HepG2 (cell line): Measurements from ENCODE around the gene C1orf50. TPM values are rescaled to one million over a fixed set of nuclear protein-coding genes. Genes with fewer than 3 reads are reported as not detected.

ENCODE experiments used
- ATAC-seq: fragments of 200-7000 bp; cut with Tn5 transposase; 3 replicates; pipeline ENCODE4 v1.9.1; 2020; ENCODE audit warnings: mild to moderate bottlenecking, moderate library complexity
- BruUV-seq: library from RNA; stranded (reverse); fragments of 400-500 nt; replicated peaks from 2 replicates; lab custom pipeline; 2021; lab: Mats Ljungman, UMichigan
- CTCF ChIA-PET: fragments of 300-600 bp; formaldehyde crosslinking; extraction: SDS; loops from one replicate; lab custom pipeline; 2021; ENCODE audit warnings: low total read pairs, inconsistent platforms, low intra/inter-chr PET ratio; lab: Yijun Ruan, JAX
- POLR2A ChIA-PET: fragments of 350-600 bp; sonication (Branson Sonifier 250); formaldehyde crosslinking; loops from one replicate; lab custom pipeline; 2020; ENCODE audit warnings: antibody characterized with exemption, inconsistent platforms; lab: Yijun Ruan, JAX
- DNase-seq: peaks from one replicate; pipeline ENCODE4 v3.0.0-alpha.2; 2015; ENCODE audit warnings: low spot score
- FAIRE-seq: peaks from 3 replicates; lab custom pipeline; 2011; peaks lifted over from hg19 to GRCh38; lab: Jason Lieb, UNC
- H2AFZ ChIP-seq: one replicate; pipeline ENCODE4 v1.6.1; 2011; ENCODE audit warnings: low read length, inconsistent platforms
- H3K27ac ChIP-seq: fragments of 300-600 bp; 3 replicates; pipeline ENCODE4 v1.8.0; 2011; ENCODE audit warnings: mixed run types, mild to moderate bottlenecking, mixed read lengths, low read length, inconsistent platforms; ENCODE audit not compliant: insufficient read depth; ENCODE audit errors: extremely low read length
- H3K27me3 ChIP-seq, 2 experiments: fragments of 200-600 bp in 1 of 2; 2 replicates in 1 of 2; 3 replicates in 1 of 2; pipeline versions ENCODE4 v1.6.0 to v1.8.0; 2011; ENCODE audit warnings: low read length in 2 of 2, mild to moderate bottlenecking in 2 of 2, moderate library complexity in 2 of 2, inconsistent platforms in 1 of 2; ENCODE audit not compliant: insufficient read depth in 2 of 2, control insufficient read depth in 1 of 2
- H3K36me3 ChIP-seq, 2 experiments: fragments of 200-600 bp in 1 of 2; replicated peaks in 1 of 2; 2 replicates in 1 of 2; 3 replicates in 1 of 2; pipeline versions ENCODE4 v1.5.1 to v1.8.0; 2011; ENCODE audit warnings: low read length in 2 of 2, inconsistent platforms in 1 of 2; ENCODE audit not compliant: insufficient read depth in 2 of 2, control insufficient read depth in 1 of 2
- H3K4me1 ChIP-seq: 2 replicates; pipeline ENCODE4 v1.5.1; 2012; ENCODE audit warnings: low read length, inconsistent platforms; ENCODE audit not compliant: insufficient read depth
- H3K4me2 ChIP-seq: 2 replicates; pipeline ENCODE4 v1.6.0; 2011; ENCODE audit warnings: low read depth, low read length, inconsistent platforms
- H3K4me3 ChIP-seq, 3 experiments: fragments of 200-600 bp in 1 of 3; sonication (generic), shearing (Covaris generic) in 1 of 3; replicated peaks in 1 of 3; 2 replicates each; pipeline ENCODE4 v1.5.1; 2011 to 2016; ENCODE audit warnings: low read length in 3 of 3, inconsistent platforms in 2 of 3, low read depth in 2 of 3, mild to moderate bottlenecking in 2 of 3, control low read depth in 1 of 3, mixed read lengths in 1 of 3; ENCODE audit not compliant: insufficient read depth in 1 of 3
- H3K79me2 ChIP-seq: one replicate; pipeline ENCODE4 v1.6.1; 2011; ENCODE audit warnings: low read length, inconsistent platforms; ENCODE audit not compliant: insufficient read depth
- H3K9ac ChIP-seq: 2 replicates; pipeline ENCODE4 v1.6.0; 2011; ENCODE audit warnings: mild to moderate bottlenecking, low read depth, low read length, inconsistent platforms; ENCODE audit not compliant: insufficient read depth
- H3K9me3 ChIP-seq: 2 replicates; pipeline ENCODE4 v1.5.1; 2012; ENCODE audit warnings: mild to moderate bottlenecking, low read length
- H4K20me1 ChIP-seq: 2 replicates; pipeline ENCODE4 v1.6.0; 2011; ENCODE audit warnings: inconsistent platforms, mild to moderate bottlenecking, low read length, moderate library complexity; ENCODE audit not compliant: insufficient read depth
- EHMT2 ChIP-seq: fragments of 200-600 bp; sonication (generic); IDR thresholded peaks from 2 replicates; pipeline ENCODE4 v1.7.0; 2017; ENCODE audit warnings: antibody characterized with exemption, low read depth, low read length, borderline replicate concordance
- ZBTB38 ChIP-seq: sonication (generic); formaldehyde crosslinking; IDR thresholded peaks from 2 replicates; pipeline ENCODE4 v1.5.1; 2020; ENCODE audit warnings: mild to moderate bottlenecking, missing genetic modification reagents
- ZNF572 ChIP-seq: sonication (generic); formaldehyde crosslinking; IDR thresholded peaks from 2 replicates; pipeline ENCODE4 v1.5.1; 2020; ENCODE audit warnings: mild to moderate bottlenecking, missing genetic modification reagents
- WGBS: methylation state at CpG from one replicate; pipeline ENCODE4 v1.1.6; 2017; ENCODE audit warnings: low lambda C conversion rate; 5-methylcytosine and 5-hydroxymethylcytosine counted together
- in situ Hi-C: cut with HindIII; loops from 2 replicates; pipeline ENCODE4 v1.10.0; 2017; ENCODE audit warnings: low pct_unique_long_range_greater_than_20kb; ENCODE audit not compliant: extremely low pct_ligation_motif_present
- intact Hi-C: fragments of 100-400 bp; cut with micrococcal nuclease; formaldehyde crosslinking; loops from one replicate; pipeline ENCODE4 v1.10.0; 2022; ENCODE audit not compliant: unreplicated experiment
- polyA plus RNA-seq, 8 experiments: library from polyadenylated mRNA; depleted of rRNA in 3 of 8; stranded (reverse) in 7 of 8; unstranded in 1 of 8; fragments of >200 nt; fragmentation: Illumina TruSeq in 4 of 8; extraction: Trizol in 4 of 8; gene quantifications; 2 replicates each; pipeline versions ENCODE4 v1.2.1 to v1.2.3, GENCODE V29; 2011 to 2016; ENCODE audit warnings: low read depth in 4 of 8, missing spikeins in 1 of 8, mixed read lengths in 1 of 8; ENCODE audit not compliant: insufficient read depth in 1 of 8
- total RNA-seq, 5 experiments: library from RNA; depleted of rRNA; stranded (reverse); fragments of >200 nt; fragmentation: Illumina TruSeq; extraction: Trizol; gene quantifications; 2 replicates each; pipeline ENCODE4 v1.2.3, GENCODE V29; 2016; ENCODE audit warnings: low read depth in 1 of 5
- TF ChIP-seq, protein P1 (sequence below): sonication (generic); formaldehyde crosslinking; conservative IDR thresholded peaks from 2 replicates; pipeline ENCODE4 v1.8.1; 2023; ENCODE audit warnings: missing genetic modification reagents

The C1orf50 gene
- total and polyA plus RNA-seq, 2 of the 13 experiments (the other 11 are each of a cell fraction or from before 2014, with no cell fraction given) = 4.3 to 4.8 TPM

DNA sequence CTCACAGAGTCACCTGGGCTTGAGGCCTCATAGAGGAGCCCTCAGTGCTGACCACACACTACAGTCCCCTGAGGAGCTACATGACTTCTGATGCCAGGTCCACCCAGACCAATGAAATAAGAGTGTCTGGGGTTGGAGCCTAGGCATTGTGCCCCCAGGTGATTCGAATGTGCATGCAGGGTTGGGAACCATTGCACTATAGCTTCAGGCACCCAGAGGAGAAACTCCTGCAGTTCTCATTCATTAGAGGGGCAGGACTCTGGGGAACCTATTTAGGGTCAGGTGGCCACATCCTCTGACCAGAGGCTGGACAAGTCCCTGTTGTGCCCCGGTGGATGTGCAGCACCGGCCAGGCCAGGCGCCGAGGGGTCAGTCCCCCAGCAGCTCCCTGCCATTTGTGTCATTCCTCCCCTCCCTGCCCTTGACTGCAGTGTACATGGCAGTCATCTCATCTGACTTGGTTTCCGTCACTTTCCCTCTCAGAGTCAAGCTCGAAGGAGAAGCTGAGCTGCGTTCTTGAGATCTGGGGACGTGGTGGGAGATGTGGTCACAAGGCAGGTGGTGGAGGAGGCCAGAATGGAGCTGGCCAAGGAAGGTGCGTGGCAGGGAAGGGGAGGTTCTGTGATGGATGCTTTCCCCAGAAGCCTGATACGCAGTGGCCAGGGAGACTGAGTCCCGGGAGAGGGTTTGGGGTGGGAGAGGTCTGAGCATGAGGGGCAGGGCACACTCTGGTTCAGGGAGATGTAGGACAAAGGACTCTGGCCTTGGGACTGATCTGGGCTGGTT, 33.4 kb upstream of the C1orf50 start:
- Histone ChIP-seq H3K9me3 (no peaks in the 10 kb centered on the region), H3K36me3 (no peaks in the 10 kb centered on the region), H4K20me1 (no peaks in the 10 kb centered on the region), H3K79me2 (no peaks in the 10 kb centered on the region), H3K27me3 (no peaks in the 10 kb centered on the region), H2AFZ (no peak overlapping the region), H3K27ac (no peak overlapping the region), H3K4me2 (peak overlapping the region; percentile 18; the same call in 1 of the 2 replicates), H3K4me3 (no peak overlapping the region), H3K4me1 (peaks cover 42% of the 10 kb centered on the region), H3K9ac (no peak overlapping the region)
- no peak for DNase-seq
- BruUV-seq = no TSS peak
- in situ Hi-C loops = loop anchor here (25.0 kb wide), 1 partner anchor 396 kb away; the partner anchor contains the start of gene FOXJ3
- no peak for ATAC-seq
- POLR2A ChIA-PET = interaction anchor here (1.1 kb wide), 1 partner anchor 33 kb away, joined by 5 read pairs; the partner anchor contains the start of genes C1orf50 and P3H1
- no peak for FAIRE-seq
- 63% methylated on average over 7 of the region's 12 CpGs for WGBS
- intact Hi-C loops = no loop called here
- TF ChIP-seq ZNF572 (CRISPR knock-in tag) (no peak), EHMT2 (no peak), ZBTB38 (CRISPR knock-in tag) (no peak)
- TF ChIP-seq, protein P1, sequence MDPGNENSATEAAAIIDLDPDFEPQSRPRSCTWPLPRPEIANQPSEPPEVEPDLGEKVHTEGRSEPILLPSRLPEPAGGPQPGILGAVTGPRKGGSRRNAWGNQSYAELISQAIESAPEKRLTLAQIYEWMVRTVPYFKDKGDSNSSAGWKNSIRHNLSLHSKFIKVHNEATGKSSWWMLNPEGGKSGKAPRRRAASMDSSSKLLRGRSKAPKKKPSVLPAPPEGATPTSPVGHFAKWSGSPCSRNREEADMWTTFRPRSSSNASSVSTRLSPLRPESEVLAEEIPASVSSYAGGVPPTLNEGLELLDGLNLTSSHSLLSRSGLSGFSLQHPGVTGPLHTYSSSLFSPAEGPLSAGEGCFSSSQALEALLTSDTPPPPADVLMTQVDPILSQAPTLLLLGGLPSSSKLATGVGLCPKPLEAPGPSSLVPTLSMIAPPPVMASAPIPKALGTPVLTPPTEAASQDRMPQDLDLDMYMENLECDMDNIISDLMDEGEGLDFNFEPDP (CRISPR knock-in tag) = no peak
- CTCF ChIA-PET = no interaction called here
